IMR-90 (cell line): Measurements from ENCODE around the gene VOPP1.
"Not testable (repeated sequence)": the region's sequence is repeated elsewhere in the genome, so short reads cannot be mapped to it uniquely, and the experiment has no call there.

ENCODE experiments used
- BHLHE40 ChIP-seq: fragments of 150-350 bp; IDR thresholded peaks from 2 replicates; pipeline ENCODE4 v1.6.1; 2016; ENCODE audit warnings: mild to moderate bottlenecking, low read depth, low read length
- CEBPB ChIP-seq: IDR thresholded peaks from 2 replicates; pipeline ENCODE4 v1.6.1; 2012; ENCODE audit warnings: low read depth, low read length, improper control_type of control experiment
- CHD1 ChIP-seq: IDR thresholded peaks from 2 replicates; pipeline ENCODE4 v1.6.1; 2012; ENCODE audit warnings: low read depth, low read length, improper control_type of control experiment
- CTCF ChIP-seq: conservative IDR thresholded peaks from 2 replicates; pipeline ENCODE4 v1.5.1; 2012; ENCODE audit warnings: mild to moderate bottlenecking, low read depth, low read length, improper control_type of control experiment
- ELK1 ChIP-seq: fragments of 150-350 bp; IDR thresholded peaks from 2 replicates; pipeline ENCODE4 v1.6.1; 2016; ENCODE audit warnings: low read depth, mild to moderate bottlenecking, low read length, moderate library complexity, borderline replicate concordance
- FOS ChIP-seq: fragments of 150-350 bp; IDR thresholded peaks from 2 replicates; pipeline ENCODE4 v1.6.1; 2016; ENCODE audit warnings: low read depth, low read length
- MAFK ChIP-seq: IDR thresholded peaks from 2 replicates; pipeline ENCODE4 v1.6.1; 2012; ENCODE audit warnings: low read depth, low read length, improper control_type of control experiment
- MXI1 ChIP-seq: IDR thresholded peaks from 2 replicates; pipeline ENCODE4 v1.6.1; 2012; ENCODE audit warnings: low read depth, mild to moderate bottlenecking, low read length, moderate library complexity, borderline replicate concordance
- NFE2L2 ChIP-seq: fragments of 150-350 bp; IDR thresholded peaks from 2 replicates; pipeline ENCODE4 v1.6.1; 2016; ENCODE audit warnings: low read depth, mild to moderate bottlenecking, low read length
- RFX5 ChIP-seq: IDR thresholded peaks from 2 replicates; pipeline ENCODE4 v1.8.0; 2012; ENCODE audit warnings: low read depth, mild to moderate bottlenecking, low read length, moderate library complexity
- SMC3 ChIP-seq: fragments of 150-350 bp; IDR thresholded peaks from 2 replicates; pipeline ENCODE4 v1.6.1; 2016; ENCODE audit warnings: low read depth, mild to moderate bottlenecking, antibody characterized with exemption, low read length, moderate library complexity

GRCh38 chr7:55582656-55583055, 10.4 kb upstream of the VOPP1 start:
- TF ChIP-seq NFE2L2, CTCF, BHLHE40, MXI1, SMC3, CHD1, ELK1, FOS, MAFK, CEBPB, RFX5: not testable (repeated sequence)
